ENCODE data around the gene SLF1. TPM values are rescaled to one million over a fixed set of nuclear protein-coding genes. Genes with fewer than 3 reads are reported as not detected.

Gene SLF1
- total and polyA plus RNA-seq, 9 of the 15 experiments (the other 6 are each of a cell fraction or from before 2014, with no cell fraction given) = 9.8 to 31.1 (median 16.3) TPM

DNA sequence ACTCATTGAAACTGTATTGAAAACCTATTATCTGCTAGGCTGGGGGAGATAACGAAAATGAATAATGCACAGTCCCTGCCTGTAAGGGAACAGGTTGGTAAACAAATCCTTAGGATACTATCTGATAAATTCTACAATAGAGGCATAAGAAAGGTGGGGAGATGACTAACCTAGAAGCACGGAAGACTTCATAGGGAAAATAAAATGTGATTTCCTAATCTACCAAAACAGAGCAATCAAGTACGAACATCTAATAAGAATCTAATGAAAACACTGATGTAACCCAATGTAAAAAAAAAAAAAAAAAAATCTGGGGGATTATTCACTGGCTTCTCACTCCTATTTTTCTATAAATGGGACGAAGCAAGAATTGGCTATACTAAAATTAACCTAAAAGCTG is 124.4 kb downstream of the SLF1 start (continued):
- TF ChIP-seq CHCHD3 (CRISPR knock-in tag; IDR thresholded peaks at IDR 0.05) (no peak), ZNF253 (CRISPR knock-in tag; conservative IDR thresholded peaks at IDR 0.05) (no peak)

DNA sequence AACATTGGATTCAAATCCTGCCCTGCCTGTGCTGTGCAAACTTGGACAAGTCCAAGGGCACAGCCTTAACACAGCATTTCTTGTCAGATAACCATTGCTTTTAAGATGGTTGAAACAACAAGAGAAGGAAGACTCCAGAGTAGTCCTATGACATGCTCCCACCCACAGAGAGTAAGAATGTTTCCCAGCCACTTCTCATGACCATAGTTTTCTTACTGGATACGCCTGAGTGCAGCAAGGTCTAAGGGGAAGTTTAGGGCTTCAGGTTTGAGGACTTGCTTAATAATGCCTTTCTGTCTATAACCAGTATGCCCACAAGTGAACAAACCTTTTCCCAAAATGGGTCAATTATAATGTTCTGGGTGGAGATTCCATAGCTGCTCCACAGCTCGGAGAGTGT is 126.4 kb downstream of the SLF1 start:
- no peaks in the 10 kb centered on the region for H3K27me3 ChIP-seq (ENCODE audit: control insufficient read depth in 2 of 2, insufficient read depth in 2 of 2, low read length in 2 of 2)
- no peak overlapping the region for H3K4me2 ChIP-seq (ENCODE audit: insufficient read depth, low read length)
- no peak overlapping the region for H2AFZ ChIP-seq (ENCODE audit: low read depth, low read length)
- BruUV-seq (replicated peaks) = no TSS peak
- H3K36me3 ChIP-seq (ENCODE audit: control insufficient read depth, insufficient read depth, low read length) = no peaks in the 10 kb centered on the region
- no peaks in the 10 kb centered on the region for H4K20me1 ChIP-seq (replicated peaks; ENCODE audit: control insufficient read depth, insufficient read depth, low read length)
- ChIA-PET CTCF (ENCODE audit: low intra/inter-chr PET ratio) (interaction anchor here (0.5 kb wide), 1 partner anchor 1187 kb away, joined by 6 read pairs; no protein-coding TSS in a partner anchor), POLR2A (no interaction called here)
- in situ Hi-C loops (cut with MboI) (loop anchor here (25.0 kb wide), 1 partner anchor 1158 kb away; the partner anchor contains the start of genes NR2F1 and NR2F1-AS1), intact Hi-C loops (cut with micrococcal nuclease) (no loop called here)
- DNase-seq (ENCODE audit: extremely low read depth in 1 of 4, low spot score in 3 of 4) = no peak
- FAIRE-seq = no peak
- no peak overlapping the region for H3K4me3 ChIP-seq
- no peak overlapping the region for H3K9ac ChIP-seq (ENCODE audit: insufficient read depth in 1 of 2, low read depth in 2 of 2, low read length in 2 of 2)
- peaks cover 0 to 3% of the 10 kb centered on the region in 2 experiments; a peak in 1 of 5 replicates for H3K4me1 ChIP-seq (replicated peaks in 1 of 2; ENCODE audit: control insufficient read depth in 2 of 2, insufficient read depth in 2 of 2, low read length in 2 of 2)
- H3K9me3 ChIP-seq (replicated peaks; ENCODE audit: control insufficient read depth, insufficient read depth, low read depth, low read length) = no peaks in the 10 kb centered on the region
- 21% methylated on average over 2 of the region's 2 CpGs for WGBS (ENCODE audit: insufficient coverage, low coverage, missing lambda C conversion rate)
- no peak overlapping the region for H3K27ac ChIP-seq (ENCODE audit: extremely low read depth, low read depth, low read length)
- no peaks in the 10 kb centered on the region for H3K9me1 ChIP-seq (ENCODE audit: control insufficient read depth, insufficient read depth, low read length)
- H3K79me2 ChIP-seq (ENCODE audit: control insufficient read depth, insufficient read depth, low read length) = no peaks in the 10 kb centered on the region
- ATAC-seq = peak; percentile 24; the same call in 2 of the 3 replicates
- TF ChIP-seq CREB1 (IDR thresholded peaks at IDR 0.05) = no peak
- TF ChIP-seq CREB1 (CRISPR knock-in tag; IDR thresholded peaks at IDR 0.05) = no peak
- no peak for TF ChIP-seq SIX5 (IDR thresholded peaks at IDR 0.05; ENCODE audit: borderline replicate concordance in 1 of 2, insufficient read depth in 1 of 2, low read depth in 1 of 2, low read length in 2 of 2)
- TF ChIP-seq KDM4B (IDR thresholded peaks at IDR 0.05; ENCODE audit: borderline replicate concordance in 2 of 2, low read depth in 1 of 2) = no peak
- TF ChIP-seq FIP1L1 (IDR thresholded peaks at IDR 0.05; ENCODE audit: low read depth, low read length, poor library complexity, severe bottlenecking) = no peak
- TF ChIP-seq, protein P1, sequence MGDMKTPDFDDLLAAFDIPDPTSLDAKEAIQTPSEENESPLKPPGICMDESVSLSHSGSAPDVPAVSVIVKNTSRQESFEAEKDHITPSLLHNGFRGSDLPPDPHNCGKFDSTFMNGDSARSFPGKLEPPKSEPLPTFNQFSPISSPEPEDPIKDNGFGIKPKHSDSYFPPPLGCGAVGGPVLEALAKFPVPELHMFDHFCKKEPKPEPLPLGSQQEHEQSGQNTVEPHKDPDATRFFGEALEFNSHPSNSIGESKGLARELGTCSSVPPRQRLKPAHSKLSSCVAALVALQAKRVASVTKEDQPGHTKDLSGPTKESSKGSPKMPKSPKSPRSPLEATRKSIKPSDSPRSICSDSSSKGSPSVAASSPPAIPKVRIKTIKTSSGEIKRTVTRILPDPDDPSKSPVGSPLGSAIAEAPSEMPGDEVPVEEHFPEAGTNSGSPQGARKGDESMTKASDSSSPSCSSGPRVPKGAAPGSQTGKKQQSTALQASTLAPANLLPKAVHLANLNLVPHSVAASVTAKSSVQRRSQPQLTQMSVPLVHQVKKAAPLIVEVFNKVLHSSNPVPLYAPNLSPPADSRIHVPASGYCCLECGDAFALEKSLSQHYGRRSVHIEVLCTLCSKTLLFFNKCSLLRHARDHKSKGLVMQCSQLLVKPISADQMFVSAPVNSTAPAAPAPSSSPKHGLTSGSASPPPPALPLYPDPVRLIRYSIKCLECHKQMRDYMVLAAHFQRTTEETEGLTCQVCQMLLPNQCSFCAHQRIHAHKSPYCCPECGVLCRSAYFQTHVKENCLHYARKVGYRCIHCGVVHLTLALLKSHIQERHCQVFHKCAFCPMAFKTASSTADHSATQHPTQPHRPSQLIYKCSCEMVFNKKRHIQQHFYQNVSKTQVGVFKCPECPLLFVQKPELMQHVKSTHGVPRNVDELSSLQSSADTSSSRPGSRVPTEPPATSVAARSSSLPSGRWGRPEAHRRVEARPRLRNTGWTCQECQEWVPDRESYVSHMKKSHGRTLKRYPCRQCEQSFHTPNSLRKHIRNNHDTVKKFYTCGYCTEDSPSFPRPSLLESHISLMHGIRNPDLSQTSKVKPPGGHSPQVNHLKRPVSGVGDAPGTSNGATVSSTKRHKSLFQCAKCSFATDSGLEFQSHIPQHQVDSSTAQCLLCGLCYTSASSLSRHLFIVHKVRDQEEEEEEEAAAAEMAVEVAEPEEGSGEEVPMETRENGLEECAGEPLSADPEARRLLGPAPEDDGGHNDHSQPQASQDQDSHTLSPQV (IDR thresholded peaks at IDR 0.05) = no peak
- no peak for TF ChIP-seq ZNF140 (CRISPR knock-in tag; IDR thresholded peaks at IDR 0.05)
- TF ChIP-seq ZKSCAN8 (CRISPR knock-in tag; IDR thresholded peaks at IDR 0.05) = no peak
- no peak for TF ChIP-seq CXXC5 (CRISPR knock-in tag; IDR thresholded peaks at IDR 0.05)
- no peak for TF ChIP-seq HIVEP1 (CRISPR knock-in tag; IDR thresholded peaks at IDR 0.05)
- no peak for TF ChIP-seq KLF6 (CRISPR knock-in tag; IDR thresholded peaks at IDR 0.05; ENCODE audit: borderline replicate concordance)
- no peak for TF ChIP-seq EWSR1 (IDR thresholded peaks at IDR 0.05; ENCODE audit: borderline replicate concordance, low read depth, partially characterized antibody)
- TF ChIP-seq MEIS2 (IDR thresholded peaks at IDR 0.05; ENCODE audit: partially characterized antibody) = no peak
- TF ChIP-seq PCBP2 (IDR thresholded peaks at IDR 0.05; ENCODE audit: low read depth, low read length, poor library complexity, severe bottlenecking) = no peak
- TF ChIP-seq ZEB2 (IDR thresholded peaks at IDR 0.05) = no peak
- TF ChIP-seq, protein P2, sequence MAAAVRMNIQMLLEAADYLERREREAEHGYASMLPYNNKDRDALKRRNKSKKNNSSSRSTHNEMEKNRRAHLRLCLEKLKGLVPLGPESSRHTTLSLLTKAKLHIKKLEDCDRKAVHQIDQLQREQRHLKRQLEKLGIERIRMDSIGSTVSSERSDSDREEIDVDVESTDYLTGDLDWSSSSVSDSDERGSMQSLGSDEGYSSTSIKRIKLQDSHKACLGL (CRISPR knock-in tag; IDR thresholded peaks at IDR 0.05; ENCODE audit: borderline replicate concordance, poor library complexity, severe bottlenecking) = no peak

Data from K562 (cell line).